Central memory CD4-positive, alpha-beta T cell (primary cell): ENCODE measurements around the gene PDRG1.

Experiments used
- DNase-seq: peaks from one replicate; pipeline ENCODE4 v3.0.0; 2022

The PDRG1 gene

DNA sequence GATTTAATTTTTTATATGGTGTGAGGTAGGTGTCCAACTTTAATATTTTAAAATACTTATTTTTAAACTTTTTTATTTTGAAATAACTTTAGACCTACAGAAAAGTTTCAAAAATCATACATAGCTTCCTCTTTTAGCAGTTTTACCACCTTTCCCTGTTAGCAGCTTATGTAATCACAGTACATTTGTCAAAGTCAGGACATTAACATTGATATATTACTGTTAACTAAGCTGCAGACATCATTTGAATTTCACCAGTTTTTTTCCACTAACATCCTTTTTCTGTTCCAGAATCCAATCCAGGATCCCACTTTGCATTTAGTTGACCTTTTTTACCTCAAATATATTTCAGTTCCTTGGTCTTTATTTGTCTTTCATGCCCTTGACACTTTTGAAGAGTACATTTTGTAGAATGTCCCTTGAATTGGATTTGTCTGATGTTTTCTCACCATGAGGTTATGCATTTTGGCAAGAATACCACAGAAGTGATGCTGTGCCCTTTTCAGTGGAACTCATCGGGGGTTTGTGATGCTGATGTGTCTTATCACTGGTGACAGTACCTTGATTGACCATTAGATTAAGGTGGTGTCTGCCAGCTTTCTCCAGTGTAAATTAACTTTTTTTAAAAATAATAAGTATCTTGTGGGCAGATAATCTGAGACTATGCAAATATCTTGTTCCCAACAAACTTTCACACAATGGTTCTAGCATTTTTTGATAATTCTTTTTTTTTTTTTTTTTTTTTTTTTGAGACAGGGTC is 48.0 kb downstream of the PDRG1 start:
- no peak for DNase-seq

GRCh38 chr20:31901615-31902014 is 50.2 kb downstream of the PDRG1 start:
- no peak for DNase-seq

DNA sequence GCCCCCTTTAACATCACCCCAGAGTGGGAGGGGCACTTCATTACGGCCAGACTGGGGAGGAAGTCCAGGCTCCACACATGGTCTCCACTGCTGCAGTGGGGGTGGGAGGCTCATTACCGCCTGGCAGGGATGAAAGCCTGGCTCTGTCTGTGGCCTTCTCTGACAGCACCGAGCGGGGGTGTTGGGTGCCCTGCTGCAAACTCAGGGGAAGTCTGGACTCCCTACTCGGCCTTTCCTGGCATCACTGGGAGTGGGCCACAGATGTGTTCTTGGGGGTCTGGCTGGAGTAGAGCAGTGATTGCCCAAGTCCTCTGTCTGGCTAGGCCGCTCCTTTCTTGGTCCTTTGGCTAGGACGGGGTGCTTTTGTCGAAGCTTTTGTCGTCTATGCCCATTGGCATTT is 54.3 kb downstream of the PDRG1 start:
- no peak for DNase-seq

GRCh38 chr20:31896049-31896448 is 55.8 kb downstream of the PDRG1 start:
- DNase-seq: no peak

DNA sequence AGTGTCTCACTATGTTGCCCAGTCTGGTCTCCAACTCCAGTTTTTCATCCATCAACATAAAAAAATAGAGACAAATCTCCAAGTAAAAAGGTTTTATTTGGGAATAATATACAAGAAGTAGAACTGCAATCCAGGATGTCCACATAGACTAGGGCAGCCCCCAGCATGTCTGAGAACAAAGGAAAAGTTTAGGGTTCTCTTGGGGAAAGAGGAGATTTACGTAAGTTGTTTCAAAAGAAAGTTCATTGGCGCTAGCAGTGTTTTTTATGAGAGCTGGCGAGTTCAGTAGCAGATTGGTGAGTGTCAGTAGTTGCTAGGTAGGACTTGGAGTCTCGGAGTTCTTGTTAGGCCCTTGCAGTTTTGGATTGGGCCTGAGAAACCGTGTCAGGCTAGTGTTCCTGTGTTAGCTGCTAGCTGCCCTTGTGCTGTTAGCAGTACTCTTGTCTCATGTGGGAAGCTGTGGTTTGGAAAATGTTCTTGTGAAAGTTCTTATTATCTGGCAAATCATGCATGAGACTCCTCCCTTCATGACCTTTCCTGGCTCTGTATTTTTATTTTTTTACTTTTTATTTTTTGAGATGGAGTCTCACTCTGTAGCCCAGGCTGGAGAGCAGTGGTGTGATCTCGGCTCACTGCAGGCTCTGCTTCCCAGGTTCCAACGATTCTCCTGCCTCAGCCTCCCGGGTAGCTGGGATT is 56.7 kb downstream of the PDRG1 start:
- no peak for DNase-seq
